H1 (cell line): ENCODE results near the gene FBXW10B. TPM values are rescaled to one million over a fixed set of nuclear protein-coding genes. Genes with fewer than 3 reads are reported as not detected.

Experiments used
- polyA plus RNA-seq, 7 experiments: library from polyadenylated mRNA; depleted of rRNA in 3 of 7; stranded (reverse) in 5 of 7; unstranded in 2 of 7; fragments of >200 nt in 5 of 7; fragments of 200-250 nt in 2 of 7; gene quantifications; 1 replicate in 5 of 7; 2 replicates in 1 of 7; 4 replicates in 1 of 7; pipeline versions ENCODE4 v1.2.1 to v1.2.3, GENCODE V29; 2011 to 2013; ENCODE audit warnings: missing spikeins in 2 of 7, mixed read lengths in 2 of 7
- small RNA-seq: library from polyadenylated mRNA; stranded (forward); fragments of <200 nt; extraction: miRNeasy Mini kit (QIAGEN cat#:217004); gene quantifications from one replicate; pipeline ENCODE3, GENCODE V24; 2013; ENCODE audit not compliant: insufficient read depth
- total RNA-seq: library from RNA; stranded (reverse); fragmentation: NEBNext Ultra II Directional; extraction: Animal tissue kit (Norgen Biotek cat#: 25700); gene quantifications from 2 replicates; pipeline ENCODE4 v1.2.1, GENCODE V29; 2021

FBXW10B gene
- total and polyA plus RNA-seq, 2 of the 8 experiments (the other 6 are each of a cell fraction or from before 2014, with no cell fraction given), result 0.14 TPM; not detected in 1

Small RNA genes within 50 kb of the gene (small RNA-seq; reads per million reads assigned to genes)
- gene AC005838.1 (not detected), gene RF00090 (not detected)

Other genes starting within 250 kb of the FBXW10B start
- gene CDRT4, start 152.1 kb downstream of the FBXW10B start, total RNA-seq, result 1.4 and 2.6 TPM in 2 replicates
- gene CDRT4, start 152.1 kb downstream of the FBXW10B start, polyA plus RNA-seq (2011; rRNA removed), result 3.0 and 5.6 TPM in 2 replicates
- gene TVP23C, start 56.2 kb downstream of the FBXW10B start, total RNA-seq, result 9.6 and 10.0 TPM in 2 replicates
- 2.9 and 3.4 TPM in 2 replicates for gene TVP23C, start 56.2 kb downstream of the FBXW10B start, polyA plus RNA-seq (2011; rRNA removed)
- 25.1 and 29.1 TPM in 2 replicates for gene TRIM16, start 64.6 kb upstream of the FBXW10B start, total RNA-seq
- gene TRIM16, start 64.6 kb upstream of the FBXW10B start, polyA plus RNA-seq (2011; rRNA removed), result 13.8 and 15.2 TPM in 2 replicates
- gene ZNF286A, start 80.0 kb upstream of the FBXW10B start, total RNA-seq, result 100.0 and 100 TPM in 2 replicates
- gene ZNF286A, start 80.0 kb upstream of the FBXW10B start, polyA plus RNA-seq (2011; rRNA removed), result 13.7 and 18.2 TPM in 2 replicates
- gene TBC1D26, start 112.6 kb upstream of the FBXW10B start, total RNA-seq, result 0.71 and 0.84 TPM in 2 replicates
- 1.4 and 2.1 TPM in 2 replicates for gene TBC1D26, start 112.6 kb upstream of the FBXW10B start, polyA plus RNA-seq (2011; rRNA removed)